COR-L47 (cell line): ENCODE results near the gene CLASP2.
"Not testable (repeated sequence)": the region's sequence is repeated elsewhere in the genome, so short reads cannot be mapped to it uniquely, and the experiment has no call there.

Experiments used
- DNase-seq: peaks from one replicate; lab custom pipeline; 2025; lab: John Stamatoyannopoulos, UW

Gene CLASP2

DNA sequence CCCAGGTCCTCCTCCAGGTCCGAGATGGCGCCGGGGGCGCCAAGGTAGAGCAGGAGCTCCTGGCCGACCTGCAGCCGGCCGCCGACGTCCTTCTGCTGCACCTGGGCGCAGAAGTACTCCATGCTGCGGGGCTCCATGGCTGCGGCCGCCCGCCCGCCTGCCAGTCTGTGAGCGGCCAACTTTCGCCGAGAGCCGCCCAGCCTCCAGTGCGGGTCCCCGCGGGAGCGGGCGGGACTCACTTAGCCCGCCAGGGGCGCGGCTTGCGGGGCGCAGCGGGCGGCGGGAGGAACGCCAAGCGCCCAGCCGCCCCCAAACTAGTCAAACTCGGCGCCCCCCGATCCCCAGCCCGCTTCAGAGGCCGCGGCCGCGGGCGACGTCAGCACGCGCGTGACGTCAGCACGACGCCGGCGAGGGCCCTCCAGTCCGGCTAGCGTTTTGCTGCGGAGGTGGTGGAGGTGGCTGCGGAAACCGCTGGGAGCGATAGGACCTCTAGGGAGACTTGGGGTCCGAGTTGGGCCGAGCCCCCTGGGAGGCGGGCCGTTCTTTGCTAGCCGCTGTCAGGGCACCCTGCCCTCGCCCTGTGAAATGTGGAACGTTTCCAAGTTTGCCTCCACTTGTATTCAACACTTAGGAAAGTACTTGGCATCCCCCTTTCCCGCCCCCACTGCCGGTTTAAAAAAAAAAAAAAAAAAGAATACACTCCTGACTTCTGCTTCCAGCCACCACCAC is at the start of gene CLASP2:
Gene CLASP2 (minus strand): TSS at position 389 of the 729 bp plus-strand sequence. CDS start 252 bp downstream, at position 137.
- peak; percentile 45 for DNase-seq

DNA sequence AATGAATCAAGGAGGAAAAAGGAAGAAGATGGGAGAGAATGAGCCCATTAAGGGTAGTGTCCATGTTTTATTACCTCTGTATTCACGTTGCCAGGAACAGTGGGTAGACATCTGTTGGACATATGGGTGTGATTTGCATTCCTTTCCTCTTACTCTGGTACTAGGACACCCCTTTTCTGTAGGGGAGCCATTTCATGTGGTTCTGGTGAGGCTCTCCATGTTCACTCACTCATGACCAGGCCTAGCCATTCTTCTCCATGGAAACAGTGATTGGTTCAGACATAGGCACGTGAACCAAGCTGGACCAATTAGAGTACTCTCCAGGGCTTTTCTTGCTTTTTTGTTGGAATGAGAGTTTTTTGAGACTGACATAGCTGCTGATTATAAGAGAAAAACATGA is 40.8 kb upstream of the CLASP2 start:
- DNase-seq, result no peak

DNA sequence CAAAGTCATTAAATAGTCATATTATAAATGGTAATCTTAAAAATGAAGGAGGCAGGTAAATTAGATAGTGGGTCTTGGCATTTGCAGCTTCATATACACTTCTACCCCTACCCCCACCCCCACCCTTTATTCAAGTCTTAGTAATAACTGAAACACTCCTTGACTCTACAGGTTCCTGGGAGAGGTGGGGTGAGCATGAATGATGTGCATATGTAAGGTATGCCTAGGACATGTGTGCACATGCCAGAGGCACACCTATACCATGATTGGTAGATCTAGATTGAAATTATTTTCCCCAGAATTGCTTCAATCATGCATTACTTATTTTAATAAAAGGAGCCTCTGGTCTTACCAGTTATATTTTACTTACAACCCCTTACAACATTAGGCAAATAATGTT is 40.2 kb upstream of the CLASP2 start:
- DNase-seq, result no peak

DNA sequence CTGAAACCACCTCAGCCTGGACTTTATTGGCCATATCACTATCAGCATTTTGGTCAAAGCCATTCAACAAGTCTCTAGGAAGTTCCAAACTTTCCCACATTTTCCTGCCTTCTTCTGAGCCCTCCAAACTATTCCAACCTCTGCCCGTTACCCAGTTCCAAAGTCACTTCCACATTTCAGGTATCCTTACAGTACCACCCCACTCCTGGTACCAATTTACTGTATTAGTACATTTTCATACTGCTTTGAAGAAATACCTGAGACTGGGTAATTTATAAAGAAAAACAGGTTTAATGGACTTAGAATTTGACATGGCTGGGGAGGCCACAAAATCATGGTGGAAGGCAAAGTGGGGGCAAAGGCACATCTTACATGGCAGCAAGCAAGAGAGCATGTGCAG is 36.3 kb upstream of the CLASP2 start:
- DNase-seq, result not testable (repeated sequence)

DNA sequence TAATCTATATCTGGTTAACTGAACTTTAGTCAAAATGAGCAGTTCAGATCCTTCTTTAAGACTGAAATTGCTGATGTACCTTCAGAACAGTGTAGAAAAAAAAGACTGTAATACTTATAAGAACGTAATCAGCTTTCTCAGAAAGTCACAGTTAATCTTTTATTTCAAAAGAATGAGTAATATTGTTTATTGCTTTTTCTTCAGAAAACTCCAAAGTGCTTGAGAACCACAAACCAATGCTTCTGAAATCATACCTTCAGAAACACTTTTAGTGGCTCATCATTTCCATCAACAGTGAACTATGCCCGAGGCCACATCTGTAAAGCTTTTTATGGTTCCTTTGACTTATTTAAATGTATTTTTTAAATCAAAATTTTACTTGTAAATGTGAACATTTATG is 33.3 kb upstream of the CLASP2 start:
- DNase-seq, result no peak

DNA sequence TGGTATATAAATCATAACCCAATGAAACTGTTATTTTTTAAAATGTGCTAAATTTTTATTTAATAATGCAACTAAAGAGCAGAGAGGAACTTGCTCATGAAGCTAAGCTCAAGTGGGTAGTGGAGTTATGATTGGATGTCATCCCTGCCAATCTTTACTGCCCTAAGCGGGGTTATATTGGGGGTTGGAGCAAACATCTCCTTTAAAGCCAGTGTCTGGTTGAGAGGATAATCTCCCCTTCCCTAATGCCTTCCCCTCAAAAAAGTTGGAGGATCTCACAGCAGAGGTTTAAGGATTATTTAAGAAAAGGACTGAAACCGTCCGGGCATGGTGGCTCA is 32.1 kb upstream of the CLASP2 start:
- DNase-seq, result no peak

DNA sequence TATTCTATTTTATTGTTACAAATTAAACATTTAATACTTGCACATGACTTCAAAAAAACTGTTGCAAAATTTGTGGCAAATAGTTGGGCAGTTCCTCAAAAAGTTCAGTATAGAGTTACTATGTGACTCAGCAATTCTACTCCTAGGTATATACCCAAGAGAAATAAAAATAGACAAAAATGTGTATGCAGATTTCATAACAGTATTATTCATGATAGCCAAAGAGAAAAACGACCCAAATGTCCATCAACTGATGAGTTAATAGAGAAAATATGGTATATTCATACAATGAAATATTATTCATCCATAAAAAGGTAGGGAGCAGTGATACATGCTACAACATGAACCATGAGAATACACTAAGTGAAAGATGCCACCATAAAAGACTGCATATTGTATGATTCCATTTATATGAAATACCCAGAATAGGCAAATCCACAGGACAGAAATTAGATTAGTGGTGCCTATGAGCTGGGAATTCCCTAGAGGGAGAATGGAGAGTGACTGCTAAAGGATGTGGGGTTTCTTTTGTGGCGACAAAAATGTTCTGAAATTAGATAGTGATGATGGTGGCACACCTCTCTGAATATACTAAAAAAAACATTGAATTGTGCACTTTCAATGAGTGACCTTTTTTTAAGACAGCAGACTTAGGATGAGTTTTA is 31.6 kb upstream of the CLASP2 start:
- DNase-seq, result no peak

DNA sequence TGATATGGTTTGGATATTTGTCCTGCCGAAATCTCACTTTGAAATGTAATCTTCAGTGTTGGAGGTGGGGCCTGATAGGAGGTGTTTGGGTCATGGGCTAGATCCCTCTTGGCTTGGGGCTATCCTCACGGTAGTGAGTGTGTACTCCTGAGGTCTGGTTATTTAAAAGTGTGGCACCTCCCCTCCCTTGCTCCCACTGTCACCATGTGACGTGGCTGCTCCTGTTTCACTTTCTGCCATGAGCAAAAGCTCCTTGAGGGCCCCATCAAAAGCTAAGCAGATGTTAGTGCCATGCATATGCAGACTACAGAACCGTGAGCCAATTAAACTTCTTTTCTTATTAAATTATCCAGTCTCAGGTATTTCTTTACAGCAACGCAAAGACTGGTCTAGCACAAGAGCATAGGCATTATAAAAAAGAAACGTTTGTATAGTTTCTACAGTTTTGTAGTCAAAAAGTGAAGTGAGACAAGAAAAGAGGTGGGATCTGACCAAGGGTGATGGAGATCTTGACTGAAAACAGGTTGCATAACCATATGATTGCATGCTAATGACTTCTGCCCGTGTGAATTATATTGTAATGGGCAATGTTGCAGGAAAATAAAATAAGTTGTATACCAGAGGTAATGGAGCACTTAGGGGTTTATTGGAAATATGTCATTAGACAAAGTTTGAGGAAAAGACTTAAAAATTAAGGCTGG is 28.5 kb upstream of the CLASP2 start:
- DNase-seq, result no peak

DNA sequence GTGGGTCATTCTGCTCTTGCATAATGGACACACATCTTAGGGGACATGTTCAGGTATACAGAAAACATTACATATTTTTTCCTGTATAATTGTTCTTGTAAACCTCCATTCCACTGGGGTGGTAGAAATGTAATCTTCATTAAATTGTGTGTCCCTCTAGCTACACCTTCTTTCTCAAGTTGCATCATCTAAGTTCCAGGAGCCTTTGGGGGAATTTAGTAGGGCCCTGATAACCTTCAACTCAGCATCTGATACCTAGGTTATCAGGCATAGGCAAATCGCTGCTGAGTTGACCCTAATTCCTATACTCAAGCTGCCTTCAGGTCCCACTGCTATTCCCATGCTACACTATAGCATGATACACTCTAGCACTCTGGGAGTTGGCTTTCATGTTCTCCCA is 19.1 kb upstream of the CLASP2 start:
- DNase-seq, result no peak

DNA sequence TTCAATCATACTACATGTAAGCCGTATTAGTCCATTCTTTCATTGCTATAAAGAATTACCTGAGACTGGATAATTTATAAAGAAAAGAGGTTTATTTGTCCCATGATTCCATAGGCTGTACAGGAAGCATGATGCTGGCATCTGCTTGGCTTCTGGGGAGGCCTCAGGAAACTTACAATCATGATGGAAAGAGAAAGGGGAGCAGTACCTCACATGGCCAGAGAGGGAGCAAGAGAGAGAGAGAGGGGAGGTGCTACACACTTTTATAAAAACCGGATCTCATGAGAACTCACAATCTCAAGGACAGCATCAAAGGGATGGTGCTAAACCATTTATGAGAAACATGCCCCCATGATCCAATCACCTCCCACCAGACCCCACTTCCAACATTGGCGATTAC is 14.3 kb upstream of the CLASP2 start:
- no peak for DNase-seq

DNA sequence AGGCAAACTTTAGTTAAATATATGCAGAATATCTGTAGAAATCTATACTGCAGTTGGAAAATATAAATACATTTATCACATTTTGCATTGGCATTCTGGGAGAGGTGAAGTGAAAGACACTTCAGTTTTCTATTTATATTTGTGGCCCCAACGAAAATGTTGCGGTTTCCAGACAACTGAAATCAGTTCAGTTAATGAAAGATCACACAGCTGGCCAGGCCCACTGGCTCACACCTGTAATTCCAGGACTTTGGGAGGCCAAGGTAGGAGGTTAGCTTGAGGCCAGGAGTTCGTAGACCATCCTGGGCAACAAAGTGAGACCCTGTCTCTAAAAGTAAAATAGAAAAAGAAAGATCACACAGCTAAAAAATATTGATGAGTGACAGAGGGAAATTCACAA is 11.9 kb upstream of the CLASP2 start:
- no peak for DNase-seq

DNA sequence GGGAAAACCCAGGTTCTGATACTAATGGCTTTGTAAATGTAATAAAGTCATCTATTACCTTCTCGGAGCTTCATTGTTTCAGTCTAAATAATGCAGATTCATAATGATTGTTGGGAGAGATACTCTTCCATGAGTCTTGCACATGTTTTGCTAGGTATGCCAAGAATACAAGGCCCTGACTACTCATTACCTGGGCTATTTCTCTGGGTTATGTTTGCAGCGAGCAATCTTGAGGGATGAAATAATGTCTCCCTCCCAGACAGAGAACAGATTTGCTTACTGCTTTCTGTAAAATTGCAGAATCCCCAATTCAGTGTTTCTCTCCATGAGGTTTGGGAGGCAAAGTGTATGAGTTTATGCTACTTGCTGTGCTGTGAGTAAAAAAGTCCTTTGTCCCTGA is 6.2 kb upstream of the CLASP2 start:
- no peak for DNase-seq

DNA sequence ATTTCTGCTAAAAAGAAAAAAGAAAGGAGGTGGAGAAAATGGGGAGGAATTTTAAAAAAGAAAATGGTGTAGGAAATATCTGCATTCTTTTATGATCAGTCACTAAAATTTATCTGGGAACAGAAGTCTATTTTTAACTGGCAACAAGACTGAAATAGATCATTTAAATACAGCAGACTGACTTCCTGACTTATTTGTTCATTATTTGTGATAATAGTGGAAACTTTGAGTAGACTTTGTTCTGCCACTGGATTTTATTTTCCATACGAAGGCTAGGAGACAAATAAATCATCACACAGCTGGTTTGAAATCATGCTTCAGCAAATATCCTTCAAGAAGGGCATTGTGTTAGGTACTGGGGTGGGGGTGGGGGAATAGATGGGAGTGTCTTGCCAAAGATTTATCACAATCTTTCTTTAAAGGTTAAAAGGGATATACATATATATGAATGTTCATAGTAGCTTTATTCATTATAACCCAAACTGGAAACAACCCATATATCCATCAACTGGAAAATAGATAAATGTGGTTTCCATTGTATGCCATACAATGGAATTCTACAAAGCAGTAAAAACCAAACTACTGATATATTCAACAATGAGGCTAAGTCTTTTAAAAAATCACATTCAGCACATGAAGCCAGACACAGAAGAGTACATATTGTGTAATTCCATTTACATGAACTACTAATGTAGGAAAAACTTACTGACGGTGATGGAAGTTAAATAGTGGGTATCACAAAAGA is 4.7 kb upstream of the CLASP2 start:
- DNase-seq, result no peak

DNA sequence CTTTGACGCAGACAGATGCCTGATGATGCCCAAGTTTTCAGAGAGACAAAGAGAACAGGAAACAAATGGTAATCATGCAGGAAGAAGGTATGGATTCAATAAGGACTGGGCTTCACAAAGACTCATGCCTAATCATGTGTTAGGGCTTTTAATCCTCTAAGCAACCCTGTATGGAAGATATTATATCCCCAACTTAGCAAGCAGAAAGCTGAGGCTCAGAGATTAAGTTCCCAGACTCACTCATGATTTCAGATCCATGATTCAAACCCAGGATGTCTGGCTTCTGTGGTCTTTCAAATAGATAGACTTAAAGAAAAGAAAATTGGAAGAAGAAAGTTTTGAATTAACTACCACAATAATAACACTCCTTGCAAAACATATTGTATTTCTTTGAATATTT is 4.1 kb upstream of the CLASP2 start:
- DNase-seq, result no peak

DNA sequence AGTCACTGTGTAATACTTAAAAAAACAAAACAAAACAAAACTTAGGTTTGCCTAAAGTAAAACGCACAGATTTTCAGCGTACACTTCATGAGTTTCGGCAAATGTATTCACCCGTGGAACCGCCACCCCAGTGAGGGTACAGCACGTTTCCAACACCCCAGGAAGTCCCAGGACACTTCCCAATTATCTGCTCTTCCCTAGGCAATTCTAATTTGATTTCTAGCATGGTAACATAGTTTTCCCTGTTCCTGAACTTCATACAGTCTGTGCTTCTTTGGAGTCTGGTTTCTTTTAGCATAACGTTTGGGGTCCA is 497 bp upstream of the CLASP2 start:
- no peak for DNase-seq

DNA sequence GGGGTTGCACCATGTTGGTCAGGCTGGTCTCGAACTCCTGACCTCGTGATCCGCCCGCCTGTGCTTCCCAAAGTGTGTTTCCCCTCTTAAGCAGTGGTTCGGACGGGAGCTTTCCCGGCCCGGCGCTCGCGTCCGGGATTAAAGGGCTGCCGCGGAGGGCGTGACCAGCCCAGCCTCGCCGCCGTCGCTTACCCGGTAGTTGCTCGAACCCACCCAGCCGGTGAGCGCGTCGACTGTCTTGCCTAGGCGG is 513 bp downstream of the CLASP2 start:
- no peak for DNase-seq

DNA sequence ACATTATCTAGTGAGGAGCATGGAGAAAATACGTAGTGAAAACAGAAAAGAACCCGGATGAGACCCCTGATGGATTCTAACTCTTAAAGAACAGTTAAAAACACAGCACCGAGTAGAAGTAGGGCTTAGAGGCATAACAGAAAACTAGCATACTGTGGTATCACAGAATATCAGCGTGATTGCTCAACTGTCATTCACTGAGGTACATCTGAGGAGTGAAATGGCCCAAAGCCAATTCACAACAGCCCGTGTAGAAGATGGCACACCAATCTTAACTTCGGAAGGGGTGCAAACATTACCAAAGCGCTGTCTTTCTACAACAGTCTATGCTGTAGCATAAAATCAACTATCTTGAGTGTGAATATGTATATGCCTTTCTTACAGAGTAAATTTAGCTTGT is 1.8 kb downstream of the CLASP2 start:
- no peak for DNase-seq

DNA sequence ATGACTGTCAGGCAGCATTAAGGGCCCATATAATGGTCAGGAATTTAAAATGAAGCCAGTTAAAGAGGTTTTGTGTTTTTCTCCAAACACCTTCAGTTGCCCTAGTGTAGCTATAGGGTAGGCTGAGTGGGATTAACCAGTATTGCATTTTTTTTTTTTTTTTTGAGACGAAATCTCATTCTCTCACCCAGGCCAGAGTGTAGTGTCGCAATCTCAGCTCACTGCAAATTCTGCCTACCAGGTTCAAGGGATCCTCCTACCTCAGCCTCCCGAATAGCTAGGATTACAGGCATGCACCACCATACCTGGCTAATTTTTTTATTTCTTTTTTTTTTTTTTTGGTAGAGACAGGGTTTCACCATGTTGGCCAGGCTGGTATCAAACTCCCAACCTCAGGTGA is 7.0 kb downstream of the CLASP2 start:
- no peak for DNase-seq

DNA sequence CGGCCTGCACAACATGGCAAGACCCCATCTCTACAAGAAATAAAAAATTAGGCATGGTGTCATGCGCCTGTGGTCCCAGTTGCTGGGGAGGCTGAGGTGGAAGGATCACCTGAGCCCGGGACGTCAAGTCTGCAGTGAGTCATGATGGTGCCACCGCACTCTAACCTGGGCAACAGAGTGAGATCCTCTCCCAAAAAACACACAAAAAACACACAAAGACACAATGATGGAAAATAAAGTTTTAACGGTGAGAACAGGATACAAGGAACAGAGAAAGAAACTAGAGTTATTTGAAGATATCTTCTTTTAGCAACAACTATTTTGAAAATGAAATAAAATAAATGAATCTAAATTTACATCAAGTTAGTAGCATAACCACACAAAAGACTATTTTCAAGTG is 12.0 kb downstream of the CLASP2 start:
- no peak for DNase-seq

DNA sequence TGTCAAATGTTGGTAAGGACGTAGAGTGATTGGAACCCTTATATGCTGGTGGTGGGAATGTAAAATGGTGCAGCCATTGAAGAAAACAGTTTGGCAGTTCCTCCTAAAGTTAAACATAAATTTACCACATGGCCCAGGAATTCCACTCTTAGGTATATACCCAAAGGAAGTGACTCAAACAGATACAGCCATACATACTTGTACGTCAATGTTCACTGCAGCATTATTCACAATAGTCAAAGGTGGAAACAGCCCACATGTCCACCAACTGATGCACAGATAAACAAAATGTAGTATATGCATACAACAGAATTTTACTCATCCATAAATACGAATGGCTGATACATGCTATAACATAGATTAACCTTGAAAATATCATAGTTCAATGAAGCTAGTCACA is 13.2 kb downstream of the CLASP2 start:
- no peak for DNase-seq

DNA sequence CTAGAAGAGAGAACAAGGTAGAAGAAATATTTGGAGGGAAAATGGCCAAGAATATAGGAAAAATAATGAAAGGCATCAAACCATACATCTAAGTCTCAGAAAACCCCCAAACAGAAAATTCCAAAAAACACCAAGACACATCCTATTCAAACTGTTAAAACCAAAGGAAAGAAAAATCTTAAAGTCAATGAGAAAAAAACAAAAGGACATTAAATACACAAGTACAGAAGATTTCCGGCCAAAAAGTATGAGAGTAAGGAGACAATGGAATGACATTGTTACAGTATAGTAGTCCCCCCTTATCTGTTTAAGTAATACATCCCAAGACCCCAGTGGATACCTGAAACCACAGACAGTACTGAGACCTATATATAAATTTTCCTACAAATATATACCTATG is 18.8 kb downstream of the CLASP2 start:
- DNase-seq, result no peak

DNA sequence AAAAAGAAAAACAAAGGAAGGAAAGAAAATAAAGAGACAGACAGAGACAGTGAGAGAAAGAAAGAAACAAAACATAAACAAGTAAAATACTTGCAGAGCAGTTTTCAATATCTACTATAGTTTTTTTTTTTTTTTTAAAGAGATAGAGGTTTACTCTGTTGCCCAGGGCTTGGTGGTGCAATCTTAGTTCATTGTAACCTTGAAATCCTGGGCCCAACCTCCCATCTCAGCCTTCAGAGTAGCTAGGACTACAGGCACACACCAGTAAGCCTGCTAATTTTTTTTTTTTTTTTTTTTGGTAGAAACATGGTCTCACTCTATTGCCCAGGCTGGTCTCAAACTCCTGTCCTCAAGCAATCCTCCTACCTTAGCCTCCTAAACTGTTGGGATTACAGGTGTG is 23.1 kb downstream of the CLASP2 start:
- DNase-seq, result no peak

DNA sequence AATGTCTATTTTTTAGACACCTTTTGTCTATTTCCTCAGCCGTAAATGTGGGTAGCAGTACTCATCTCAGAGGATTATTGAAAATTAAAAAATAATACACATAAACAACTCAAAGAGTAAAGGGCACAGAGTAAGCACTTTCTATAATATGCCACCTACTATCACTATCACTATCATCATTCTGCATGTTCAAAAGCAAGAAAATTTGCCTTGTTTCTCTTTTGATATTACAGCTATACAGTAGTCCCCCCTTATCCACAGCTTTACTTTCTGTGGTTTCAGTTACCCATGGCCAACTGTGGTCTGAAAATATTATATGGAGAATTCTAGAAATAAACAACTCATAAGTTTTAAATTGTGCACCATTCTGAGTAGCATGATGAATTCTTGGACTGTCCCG is 27.7 kb downstream of the CLASP2 start:
- no peak for DNase-seq
